GM19452 (cell line): Measurements from ENCODE around the gene AARSD1.
"Not testable (repeated sequence)": the region's sequence is repeated elsewhere in the genome, so short reads cannot be mapped to it uniquely, and the experiment has no call there.

Source experiments
- ATAC-seq: cut with Tn5 transposase; IDR thresholded peaks from one replicate; pipeline ENCODE4 v1.9.1; 2021; ENCODE audit not compliant: unreplicated experiment

AARSD1 gene

DNA sequence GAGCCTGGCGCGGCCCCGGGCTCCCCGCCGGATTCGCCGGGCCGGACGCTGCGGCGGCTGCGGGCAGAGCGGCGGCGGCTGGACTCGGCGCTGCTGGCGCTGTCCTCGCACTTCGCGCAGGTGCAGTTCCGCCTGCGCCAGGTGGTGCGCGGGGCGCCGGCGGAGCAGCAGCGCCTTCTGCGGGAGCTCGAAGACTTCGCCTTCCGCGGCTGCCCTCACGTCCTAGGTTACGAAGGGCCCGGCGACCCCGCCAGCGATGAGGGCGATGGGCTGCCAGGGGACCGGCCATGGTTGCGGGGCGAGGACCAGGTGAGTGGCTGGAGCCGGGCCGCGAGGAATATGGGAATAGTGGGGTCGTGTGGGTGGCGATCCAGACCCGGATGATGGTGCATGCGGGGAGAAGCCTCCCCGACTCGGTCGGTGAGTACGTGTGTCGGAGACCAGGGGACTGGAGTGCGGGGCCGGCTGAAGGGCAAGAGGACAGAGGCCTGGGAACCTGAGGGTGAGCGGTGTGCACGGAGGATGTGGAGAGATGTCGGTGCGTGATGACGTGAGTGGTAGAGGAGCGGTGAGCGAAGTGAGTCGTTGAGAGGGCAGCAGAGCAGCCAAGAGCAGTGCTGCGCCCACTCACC, 16.6 kb upstream of the AARSD1 start:
- peak; percentile 53 for ATAC-seq

GRCh38 chr17:42980274-42980765, 16.1 kb upstream of the AARSD1 start, which contains the start of gene RUNDC1:
Gene RUNDC1, plus strand, starts transcription at chr17:42980565. Its CDS starts 12 bp downstream, at chr17:42980577.
- peak; percentile 73 for ATAC-seq

DNA sequence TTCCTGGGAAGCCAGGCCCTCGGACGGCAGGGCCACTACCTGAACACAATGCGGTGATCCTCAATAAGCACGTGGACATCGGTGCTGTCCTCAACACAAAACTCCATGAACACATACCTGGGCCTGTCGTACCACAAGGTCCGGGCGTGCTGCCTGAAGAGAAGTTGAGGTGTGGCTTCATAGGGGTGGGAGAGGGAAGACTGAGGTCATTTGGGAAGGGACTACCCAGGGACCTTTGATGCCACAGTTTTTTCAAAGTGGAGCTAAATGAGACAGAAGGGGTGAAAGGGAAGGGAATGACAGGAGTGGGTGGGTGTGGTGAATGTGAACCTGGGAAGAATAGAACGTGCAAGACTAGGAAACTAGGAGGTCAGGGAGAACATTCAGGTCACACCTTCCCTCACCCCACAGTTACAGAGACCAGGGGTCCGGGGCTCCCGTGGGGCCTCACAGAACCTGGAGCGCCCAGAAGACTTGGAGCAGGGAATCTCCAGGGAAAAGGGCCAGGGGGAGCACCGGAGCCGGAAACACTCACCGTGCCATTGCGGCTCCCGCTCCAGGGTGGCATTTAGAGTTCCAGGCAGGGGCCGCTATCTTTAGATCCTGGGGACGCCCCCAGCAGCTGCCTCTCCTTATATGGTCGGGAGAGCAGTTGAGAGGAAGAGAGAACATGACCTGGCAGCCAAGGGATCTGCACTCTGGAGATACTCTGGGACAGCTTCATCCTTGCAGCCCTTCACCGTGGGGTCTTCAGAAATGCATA, 15.4 kb upstream of the AARSD1 start, which contains the start of gene PTGES3L:
Gene PTGES3L, minus strand, starts transcription at position 570 of the 763 bp plus-strand sequence. Its CDS starts 27 bp downstream, at position 543.
- ATAC-seq, result peak; percentile 11

GRCh38 chr17:42975701-42976100, 11.4 kb upstream of the AARSD1 start:
- not testable (repeated sequence) for ATAC-seq

DNA sequence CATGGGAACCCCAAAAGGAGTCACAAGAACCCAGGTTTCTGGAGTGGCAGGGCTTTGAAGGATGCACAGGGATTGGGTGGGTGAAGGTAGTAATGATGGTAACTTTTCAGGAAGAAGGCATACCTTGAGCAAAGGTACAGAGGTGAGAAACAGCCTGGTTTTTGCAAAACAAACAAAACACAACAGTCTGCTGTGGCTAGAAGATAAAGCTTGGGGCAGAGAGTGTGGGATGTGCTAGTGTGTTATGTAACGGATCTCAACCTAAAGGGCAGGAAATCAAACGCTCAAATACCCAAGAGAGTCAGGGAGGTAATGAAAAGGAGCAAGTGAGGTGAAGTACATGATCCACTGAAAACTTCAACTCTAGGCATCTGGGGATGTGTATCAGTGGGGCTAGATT, 11.0 kb upstream of the AARSD1 start:
- ATAC-seq, result no peak

DNA sequence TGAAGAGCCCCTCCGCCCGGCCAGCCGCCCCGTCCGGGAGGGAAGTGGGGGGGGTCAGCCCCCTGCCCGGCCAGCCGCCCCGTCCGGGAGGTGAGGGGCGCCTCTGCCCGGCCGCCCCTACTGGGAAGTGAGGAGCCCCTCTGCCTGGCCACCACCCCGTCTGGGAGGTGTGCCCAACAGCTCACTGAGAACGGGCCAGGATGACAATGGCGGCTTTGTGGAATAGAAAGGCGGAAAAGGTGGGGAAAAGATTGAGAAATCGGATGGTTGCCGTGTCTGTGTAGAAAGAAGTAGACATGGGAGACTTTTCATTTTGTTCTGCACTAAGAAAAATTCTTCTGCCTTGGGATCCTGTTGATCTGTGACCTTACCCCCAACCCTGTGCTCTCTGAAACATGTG, 9.1 kb upstream of the AARSD1 start:
- not testable (repeated sequence) for ATAC-seq

GRCh38 chr17:42971589-42971988, 7.3 kb upstream of the AARSD1 start:
- no peak for ATAC-seq

DNA sequence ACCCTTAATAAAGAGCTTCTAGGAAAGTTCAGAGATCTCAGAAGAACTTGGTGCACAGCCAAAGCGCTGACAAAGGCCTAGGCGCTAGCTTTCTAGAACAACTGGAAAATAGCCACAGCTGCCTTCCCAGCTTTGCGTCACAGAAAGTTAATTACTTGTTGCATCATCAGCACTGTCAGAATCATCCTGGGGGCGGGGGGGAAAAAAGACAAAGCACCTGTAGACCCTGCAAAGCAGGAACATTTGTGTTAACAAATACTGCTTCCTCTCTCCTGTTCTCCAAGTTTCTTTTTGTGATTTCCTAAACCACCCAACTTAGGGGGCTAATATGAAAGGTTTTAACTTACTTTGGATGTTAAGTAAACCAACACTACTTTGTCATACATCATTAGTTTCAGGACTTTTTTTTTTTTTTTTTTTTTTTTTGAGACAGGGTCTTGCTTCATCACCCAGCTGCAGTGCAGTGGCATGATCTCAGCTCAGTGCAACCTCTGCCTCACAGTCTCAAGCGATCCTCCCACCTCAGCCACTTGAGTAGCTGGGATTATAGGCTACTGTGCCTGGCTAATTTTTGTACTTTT, 4.8 kb upstream of the AARSD1 start:
- ATAC-seq, result no peak

GRCh38 chr17:42967925-42968324, 3.7 kb upstream of the AARSD1 start:
- no peak for ATAC-seq

DNA sequence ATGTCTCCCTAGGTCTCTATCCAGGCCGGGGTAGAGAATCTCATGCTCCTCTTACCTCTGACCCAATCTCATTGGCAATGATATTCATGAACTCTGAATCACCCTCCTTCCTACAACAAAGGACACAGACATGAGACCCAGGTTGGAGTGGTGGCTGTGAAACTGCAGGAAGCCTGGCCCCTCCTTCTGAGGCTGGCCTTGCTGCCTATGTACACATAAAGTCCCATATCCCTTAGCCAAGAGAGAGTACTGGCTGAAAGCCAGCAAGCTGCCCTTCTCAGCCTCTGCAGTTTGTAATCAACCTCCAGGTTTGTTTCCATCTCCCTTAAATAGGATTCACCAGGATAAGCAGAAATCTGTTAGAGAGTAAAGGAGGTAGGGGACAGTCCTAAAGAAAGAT, 10.6 kb downstream of the AARSD1 start:
- ATAC-seq, result no peak

- no peak for ATAC-seq
These were observed 14.0 kb downstream of the AARSD1 start for GRCh38 chr17:42950044-42950783.

- no peak for ATAC-seq
These were observed 17.4 kb downstream of the AARSD1 start for GRCh38 chr17:42946812-42947211.

GRCh38 chr17:42944211-42944610, 20.0 kb downstream of the AARSD1 start:
- no peak for ATAC-seq

DNA sequence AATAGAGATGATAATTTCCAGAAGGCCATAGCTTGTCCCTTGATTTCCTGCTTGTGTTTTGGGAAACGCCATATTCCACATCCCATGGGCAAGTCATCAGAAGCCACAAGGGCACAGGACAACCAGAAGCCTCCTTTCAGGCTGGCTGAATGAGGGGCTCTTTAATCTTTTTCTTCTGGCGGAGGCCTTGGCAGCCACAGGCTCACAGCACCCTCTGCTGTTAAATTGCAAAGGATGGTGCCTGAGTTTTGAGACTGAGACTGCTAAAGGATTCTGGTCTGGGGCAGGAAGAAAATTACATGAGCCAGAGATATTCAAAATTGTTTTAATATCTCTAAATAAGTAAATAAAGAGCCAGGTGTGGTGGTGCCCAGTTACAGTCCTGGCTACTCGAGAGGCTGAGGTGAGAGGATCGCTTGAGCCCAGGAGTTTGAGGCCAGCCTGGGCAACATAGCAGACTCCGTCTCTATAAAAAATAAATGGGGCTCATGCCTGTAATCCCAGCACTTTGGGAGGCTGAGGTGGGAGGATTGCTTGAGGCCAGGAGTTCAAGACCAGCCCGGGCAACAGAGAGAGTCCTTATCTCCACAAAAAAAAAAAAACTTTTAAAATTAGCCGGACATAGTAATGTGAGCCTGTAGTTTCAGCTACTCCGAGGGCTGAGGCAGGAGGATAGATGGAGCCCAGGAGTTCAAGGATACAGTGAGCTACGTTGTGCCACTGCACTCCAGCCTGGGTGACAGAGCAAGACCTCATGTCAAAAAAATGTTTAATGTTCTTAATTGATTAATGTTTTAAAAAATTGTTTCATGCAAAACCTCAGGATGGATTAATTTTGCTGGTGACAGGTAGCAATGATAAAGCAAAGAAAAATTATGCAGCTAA, 26.3 kb downstream of the AARSD1 start:
- no peak for ATAC-seq

DNA sequence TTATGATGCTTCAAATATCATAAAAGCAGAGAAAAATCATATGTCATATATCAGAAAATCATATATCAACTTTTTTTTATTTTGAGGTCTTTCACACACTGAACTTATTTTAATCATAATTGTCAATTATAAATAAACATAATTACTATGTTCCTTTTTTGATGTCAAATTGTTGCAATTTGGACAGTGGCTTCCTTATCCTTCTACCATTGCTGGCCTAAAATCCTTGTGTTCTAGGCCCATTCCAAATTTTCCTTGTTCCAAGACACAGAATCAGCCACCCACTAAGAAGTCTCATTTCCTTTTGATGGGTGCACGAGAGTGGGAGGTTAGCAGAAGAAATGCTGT, 34.8 kb downstream of the AARSD1 start:
- ATAC-seq, result no peak

DNA sequence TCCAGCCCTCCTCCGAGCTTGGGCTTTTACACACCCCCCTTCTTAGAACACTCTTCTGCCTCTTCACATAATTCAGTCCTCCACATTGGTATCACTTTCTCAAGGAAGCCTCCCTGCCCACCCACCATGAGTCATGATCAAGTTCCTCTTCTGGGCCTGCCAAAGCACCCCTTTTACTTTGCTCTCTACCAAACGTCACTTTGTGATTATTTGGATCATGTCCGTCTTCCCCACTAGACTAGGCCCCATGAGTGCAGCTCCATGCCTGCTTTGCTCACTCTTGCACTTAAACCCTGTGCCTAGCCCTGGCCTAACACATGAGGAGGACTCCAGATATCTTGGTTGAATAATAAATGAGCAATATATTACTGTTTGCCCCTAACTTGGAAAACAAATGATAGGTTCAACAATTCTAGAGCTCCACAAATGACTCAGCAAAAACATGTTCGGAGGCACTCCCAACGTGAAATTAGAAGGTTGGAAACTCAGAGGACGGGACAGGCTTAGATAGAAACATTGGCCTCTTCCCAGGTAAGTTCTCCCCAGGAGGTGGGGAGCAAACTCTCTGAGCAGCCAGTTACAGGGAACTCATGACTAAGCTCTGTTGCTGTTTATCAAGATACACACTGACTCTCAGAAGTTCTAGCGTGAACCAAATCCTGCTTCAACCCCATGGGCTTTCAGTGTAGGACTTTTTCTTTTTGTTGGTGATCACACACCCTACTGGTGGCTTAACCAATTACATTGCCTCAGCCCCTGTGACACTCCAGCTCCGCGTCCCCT, 35.3 kb downstream of the AARSD1 start:
- ATAC-seq, result no peak

DNA sequence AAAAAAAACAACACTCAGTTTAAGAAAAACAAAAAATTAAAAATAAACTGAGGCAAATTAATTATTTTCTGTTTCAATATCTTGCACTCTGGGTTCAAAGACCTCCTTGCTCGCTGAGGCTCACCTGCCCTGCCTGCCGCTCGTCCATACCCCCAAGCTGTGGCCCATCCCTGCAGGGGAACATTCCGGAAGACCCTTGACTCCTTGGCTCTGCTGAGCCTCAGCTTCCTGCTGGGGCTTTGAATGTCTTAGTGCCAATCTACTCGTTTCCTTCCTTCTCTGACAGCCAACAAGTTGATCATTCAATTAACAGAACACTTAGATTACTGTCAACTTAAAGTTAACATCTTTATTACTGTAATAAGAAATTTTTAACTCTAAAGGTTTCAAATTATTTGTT, 39.4 kb downstream of the AARSD1 start:
- ATAC-seq, result no peak

DNA sequence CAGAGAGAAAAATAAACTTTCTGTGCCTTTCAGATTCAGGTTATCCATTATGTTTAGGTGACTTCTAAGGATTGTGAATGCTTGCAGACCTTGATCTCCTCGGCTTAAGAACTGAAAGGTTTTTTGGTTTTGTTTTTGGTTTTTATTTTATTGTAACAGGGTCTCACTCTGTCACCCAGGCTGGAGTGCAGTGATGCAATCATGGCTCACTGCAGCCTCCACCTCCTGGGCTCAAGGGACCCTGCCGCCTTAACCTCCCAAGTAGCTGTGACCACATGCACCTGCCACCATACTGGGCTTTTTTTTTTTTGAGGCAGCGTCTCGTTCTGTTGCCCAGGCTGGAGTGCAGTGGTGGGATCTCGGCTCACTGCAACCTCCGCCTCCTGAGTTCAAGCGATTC, 40.8 kb downstream of the AARSD1 start:
- ATAC-seq, result not testable (repeated sequence)

GRCh38 chr17:42922294-42922693, 42.0 kb downstream of the AARSD1 start:
- ATAC-seq, result no peak

DNA sequence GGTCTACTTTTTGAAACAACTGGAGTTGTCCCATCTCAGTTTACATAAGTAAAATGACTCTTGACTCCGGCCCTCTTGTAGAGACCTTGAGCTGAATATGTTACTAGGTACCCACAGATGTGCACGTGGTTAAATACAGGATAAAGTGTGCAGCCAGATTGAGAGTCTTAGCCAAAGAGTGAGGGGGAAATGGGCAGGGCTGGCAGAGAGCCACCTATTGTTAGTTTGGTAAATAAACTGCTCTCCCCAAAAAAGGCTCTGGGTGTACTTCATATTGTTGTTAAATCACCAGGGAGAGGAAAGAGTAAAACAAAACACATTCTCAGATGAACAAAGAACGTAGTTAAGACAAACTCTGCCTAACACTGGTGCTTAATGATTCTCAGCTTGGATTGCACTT, 43.3 kb downstream of the AARSD1 start:
- ATAC-seq, result no peak
